Esophagus squamous epithelium (tissue), 5 donors: ENCODE measurements around the gene FILIP1. TPM values are rescaled to one million over a fixed set of nuclear protein-coding genes. Genes with fewer than 3 reads are reported as not detected.

Experiments
- DNase-seq: peaks from one replicate; lab custom pipeline; 2025; lab: John Stamatoyannopoulos, UW
- H3K27ac ChIP-seq, 4 donors: fragments of 200-600 bp; sonication (generic); one replicate each; pipeline ENCODE4 v1.5.1; 2016 to 2019; ENCODE audit warnings: mild to moderate bottlenecking in 1 of 4
- H3K27me3 ChIP-seq, 4 donors: fragments of 200-600 bp; sonication (generic); 1 replicate in 3 of 4; 2 replicates in 1 of 4; pipeline versions ENCODE4 v1.5.1 to v1.6.0; 2017 to 2021; ENCODE audit warnings: antibody characterized with exemption in 1 of 4
- H3K36me3 ChIP-seq, 3 donors: fragments of 200-600 bp; sonication (generic); one replicate each; pipeline ENCODE4 v1.5.1; 2016 to 2019
- H3K4me1 ChIP-seq, 3 donors: fragments of 200-600 bp; sonication (generic); one replicate each; pipeline ENCODE4 v1.5.1; 2017 to 2019
- H3K4me3 ChIP-seq, 4 donors: fragments of 200-600 bp; sonication (generic); 1 replicate in 3 of 4; 2 replicates in 1 of 4; pipeline ENCODE4 v1.5.1; 2016 to 2019; ENCODE audit warnings: mild to moderate bottlenecking in 2 of 4, moderate library complexity in 1 of 4
- H3K9me3 ChIP-seq, 3 donors: fragments of 200-600 bp; sonication (generic); one replicate each; pipeline ENCODE4 v1.5.1; 2016 to 2019
- CTCF ChIP-seq, 6 experiments: fragments of 450-650 bp in 4 of 6; fragments of 200-600 bp in 2 of 6; sonication (generic) in 2 of 6; IDR thresholded peaks; one replicate each; pipeline ENCODE4 v1.5.1; 2016 to 2019; ENCODE audit warnings: antibody characterized with exemption in 6 of 6, mild to moderate bottlenecking in 4 of 6, moderate library complexity in 4 of 6
- POLR2A ChIP-seq, 4 donors: fragments of 450-650 bp; IDR thresholded peaks; one replicate each; pipeline ENCODE4 v1.6.1; 2017; ENCODE audit warnings: antibody characterized with exemption in 4 of 4, mild to moderate bottlenecking in 4 of 4, moderate library complexity in 3 of 4
- WGBS, 2 donors: methylation state at CpG; one replicate each; pipeline ENCODE4 v1.1.5; 2018; 5-methylcytosine and 5-hydroxymethylcytosine counted together
- intact Hi-C: fragments of 100-400 bp; cut with DNase I; formaldehyde crosslinking; loops from one replicate; pipeline ENCODE4 v1.15.0; 2022
- total RNA-seq, 4 donors: library from RNA; depleted of rRNA; stranded (reverse); fragments of >200 nt; gene quantifications; one replicate each; pipeline ENCODE4 v1.1.0, GENCODE V29; 2016
- donor health status: DM: yes; HTN: yes; CAD: no.

FILIP1 gene
- total RNA-seq, 4 donors from 2014 or later = 0.49 to 13.4 (median 2.3) TPM

- no peak overlapping the region for H3K27ac ChIP-seq
- H3K27me3 ChIP-seq = no peaks in the 10 kb centered on the region
- no peaks in the 10 kb centered on the region for H3K4me1 ChIP-seq
- TF ChIP-seq CTCF (IDR thresholded peaks at IDR 0.05) (no peak), POLR2A (IDR thresholded peaks at IDR 0.05) (no peak)
- no peak for DNase-seq
- WGBS, 2 donors = 43 to 58% methylated on average over 2 to 3 of the region's 3 CpGs
- no peaks in the 10 kb centered on the region for H3K36me3 ChIP-seq
- H3K9me3 ChIP-seq = no peaks in the 10 kb centered on the region
- no peak overlapping the region for H3K4me3 ChIP-seq
- intact Hi-C loops = no loop called here
These were observed 91.3 kb downstream of the FILIP1 start for GRCh38 chr6:75402296-75402695.

GRCh38 chr6:75397656-75398465, 95.7 kb downstream of the FILIP1 start:
- H3K27ac ChIP-seq = no peak overlapping the region
- H3K9me3 ChIP-seq = no peaks in the 10 kb centered on the region
- intact Hi-C loops = no loop called here
- H3K4me1 ChIP-seq = no peaks in the 10 kb centered on the region
- no peak for TF ChIP-seq POLR2A (IDR thresholded peaks at IDR 0.05)
- TF ChIP-seq CTCF (IDR thresholded peaks at IDR 0.05) = no peak
- no peak overlapping the region for H3K4me3 ChIP-seq
- H3K36me3 ChIP-seq = no peaks in the 10 kb centered on the region
- H3K27me3 ChIP-seq = no peaks in the 10 kb centered on the region
- WGBS, 2 donors = 41 to 47% methylated on average over 4 of the region's 4 CpGs
- DNase-seq = no peak

- intact Hi-C loops = no loop called here
- no peak for TF ChIP-seq POLR2A (IDR thresholded peaks at IDR 0.05)
- TF ChIP-seq CTCF (IDR thresholded peaks at IDR 0.05) = no peak
These were observed 96.4 kb downstream of the FILIP1 start for GRCh38 chr6:75397171-75397570.

GRCh38 chr6:75396005-75396800, 97.4 kb downstream of the FILIP1 start:
- H3K4me3 ChIP-seq = no peak overlapping the region
- no peak overlapping the region for H3K27ac ChIP-seq
- 92 to 96% methylated on average over 6 of the region's 6 CpGs for WGBS, 2 donors
- TF ChIP-seq POLR2A (IDR thresholded peaks at IDR 0.05) = no peak
- TF ChIP-seq CTCF (IDR thresholded peaks at IDR 0.05) = no peak
- DNase-seq = no peak
- H3K9me3 ChIP-seq = no peaks in the 10 kb centered on the region
- intact Hi-C loops = no loop called here
- H3K27me3 ChIP-seq = no peaks in the 10 kb centered on the region
- H3K4me1 ChIP-seq = no peaks in the 10 kb centered on the region
- no peaks in the 10 kb centered on the region for H3K36me3 ChIP-seq

More at GRCh38 chr6:75397171-75397570, 96.4 kb downstream of the FILIP1 start:
- Histone ChIP-seq H3K4me1 (no peaks in the 10 kb centered on the region), H3K4me3 (no peak overlapping the region), H3K9me3 (no peaks in the 10 kb centered on the region), H3K27me3 (no peaks in the 10 kb centered on the region), H3K27ac (no peak overlapping the region), H3K36me3 (no peaks in the 10 kb centered on the region)
- no peak for DNase-seq

GRCh38 chr6:75393806-75394205, 99.8 kb downstream of the FILIP1 start:
- H3K27me3 ChIP-seq = no peaks in the 10 kb centered on the region
- no peaks in the 10 kb centered on the region for H3K4me1 ChIP-seq
- intact Hi-C loops = no loop called here
- no peak overlapping the region for H3K27ac ChIP-seq
- H3K9me3 ChIP-seq = no peaks in the 10 kb centered on the region
- no peak for TF ChIP-seq POLR2A (IDR thresholded peaks at IDR 0.05)
- no peak for TF ChIP-seq CTCF (IDR thresholded peaks at IDR 0.05)
- no peak for DNase-seq
- no peak overlapping the region for H3K4me3 ChIP-seq
- H3K36me3 ChIP-seq = no peaks in the 10 kb centered on the region
